HepG2 (cell line): Measurements from ENCODE around the gene SMIM44. TPM values are rescaled to one million over a fixed set of nuclear protein-coding genes. Genes with fewer than 3 reads are reported as not detected.

Experiments
- ARHGAP35 ChIP-seq: sonication (generic); formaldehyde crosslinking; IDR thresholded peaks from 2 replicates; pipeline ENCODE4 v1.9.0; 2022; ENCODE audit warnings: mild to moderate bottlenecking, inconsistent platforms, moderate library complexity, missing genetic modification reagents, borderline replicate concordance
- ATF7-NPFF ChIP-seq: sonication (generic); formaldehyde crosslinking; IDR thresholded peaks from 2 replicates; pipeline ENCODE4 v1.8.1; 2023; ENCODE audit warnings: mild to moderate bottlenecking, low read depth, missing genetic modification reagents, moderate library complexity
- CCAR2 ChIP-seq: fragments of 200-400 bp; formaldehyde crosslinking; optimal IDR thresholded peaks from 2 replicates; pipeline ENCODE3; 2018; ENCODE audit warnings: low read depth, mild to moderate bottlenecking, low read length, moderate library complexity
- HMG20A ChIP-seq: IDR thresholded peaks from 2 replicates; pipeline ENCODE4 v1.6.1; 2016; ENCODE audit warnings: borderline replicate concordance
- HNRNPL ChIP-seq: fragments of 200-400 bp; formaldehyde crosslinking; IDR thresholded peaks from 2 replicates; pipeline ENCODE4 v1.6.1; 2017; ENCODE audit warnings: mild to moderate bottlenecking, low read depth, low read length
- KDM5A ChIP-seq: fragments of 200-600 bp; sonication (generic); IDR thresholded peaks from 2 replicates; pipeline ENCODE4 v1.7.0; 2018; ENCODE audit warnings: antibody characterized with exemption, mild to moderate bottlenecking, low read length, borderline replicate concordance
- MED1 ChIP-seq: sonication (generic); formaldehyde crosslinking; IDR thresholded peaks from 2 replicates; pipeline ENCODE4 v1.4.0; 2020; ENCODE audit warnings: missing genetic modification reagents
- SOX6 ChIP-seq, 2 experiments: fragments of 450-650 bp in 1 of 2; sonication (generic) in 1 of 2; formaldehyde crosslinking in 1 of 2; IDR thresholded peaks; 2 replicates each; pipeline versions ENCODE4 v1.4.0 to v1.6.1; 2017 to 2020; ENCODE audit warnings: antibody characterized with exemption in 1 of 2, mild to moderate bottlenecking in 1 of 2, missing genetic modification reagents in 1 of 2
- ZBTB7B ChIP-seq: sonication (generic); formaldehyde crosslinking; IDR thresholded peaks from 2 replicates; pipeline ENCODE4 v1.4.0; 2020; ENCODE audit warnings: missing genetic modification reagents
- ZFP82 ChIP-seq: sonication (generic); formaldehyde crosslinking; IDR thresholded peaks from 2 replicates; pipeline ENCODE4 v1.5.1; 2020; ENCODE audit warnings: mild to moderate bottlenecking, missing genetic modification reagents, borderline replicate concordance
- ZNF292 ChIP-seq: sonication (generic); formaldehyde crosslinking; IDR thresholded peaks from 2 replicates; pipeline ENCODE4 v1.8.1; 2022; ENCODE audit warnings: mild to moderate bottlenecking, low read depth, missing genetic modification reagents, borderline replicate concordance
- ZNF34 ChIP-seq: sonication (generic); formaldehyde crosslinking; IDR thresholded peaks from 2 replicates; pipeline ENCODE4 v1.4.0; 2020; ENCODE audit warnings: mild to moderate bottlenecking, missing genetic modification reagents, borderline replicate concordance
- ZNF607 ChIP-seq: sonication (generic); formaldehyde crosslinking; IDR thresholded peaks from 2 replicates; pipeline ENCODE4 v1.5.1; 2020; ENCODE audit warnings: missing genetic modification reagents, mild to moderate bottlenecking, borderline replicate concordance
- ZNF609 ChIP-seq: sonication (generic); formaldehyde crosslinking; IDR thresholded peaks from 2 replicates; pipeline ENCODE4 v1.4.0; 2020; ENCODE audit warnings: mild to moderate bottlenecking, missing genetic modification reagents, borderline replicate concordance
- polyA plus RNA-seq, 8 experiments: library from polyadenylated mRNA; depleted of rRNA in 3 of 8; stranded (reverse) in 7 of 8; unstranded in 1 of 8; fragments of >200 nt; fragmentation: Illumina TruSeq in 4 of 8; extraction: Trizol in 4 of 8; gene quantifications; 2 replicates each; pipeline versions ENCODE4 v1.2.1 to v1.2.3, GENCODE V29; 2011 to 2016; ENCODE audit warnings: low read depth in 4 of 8, missing spikeins in 1 of 8, mixed read lengths in 1 of 8; ENCODE audit not compliant: insufficient read depth in 1 of 8
- total RNA-seq, 5 experiments: library from RNA; depleted of rRNA; stranded (reverse); fragments of >200 nt; fragmentation: Illumina TruSeq; extraction: Trizol; gene quantifications; 2 replicates each; pipeline ENCODE4 v1.2.3, GENCODE V29; 2016; ENCODE audit warnings: low read depth in 1 of 5
- TF ChIP-seq, protein P1 (sequence below): sonication (generic); formaldehyde crosslinking; IDR thresholded peaks from one replicate; pipeline ENCODE4 v1.5.1; 2020; ENCODE audit warnings: mild to moderate bottlenecking, missing genetic modification reagents; ENCODE audit errors: not compliant biosample characterization

Gene SMIM44
- total and polyA plus RNA-seq, 2 of the 13 experiments (the other 11 are each of a cell fraction or from before 2014, with no cell fraction given) = not detected

DNA sequence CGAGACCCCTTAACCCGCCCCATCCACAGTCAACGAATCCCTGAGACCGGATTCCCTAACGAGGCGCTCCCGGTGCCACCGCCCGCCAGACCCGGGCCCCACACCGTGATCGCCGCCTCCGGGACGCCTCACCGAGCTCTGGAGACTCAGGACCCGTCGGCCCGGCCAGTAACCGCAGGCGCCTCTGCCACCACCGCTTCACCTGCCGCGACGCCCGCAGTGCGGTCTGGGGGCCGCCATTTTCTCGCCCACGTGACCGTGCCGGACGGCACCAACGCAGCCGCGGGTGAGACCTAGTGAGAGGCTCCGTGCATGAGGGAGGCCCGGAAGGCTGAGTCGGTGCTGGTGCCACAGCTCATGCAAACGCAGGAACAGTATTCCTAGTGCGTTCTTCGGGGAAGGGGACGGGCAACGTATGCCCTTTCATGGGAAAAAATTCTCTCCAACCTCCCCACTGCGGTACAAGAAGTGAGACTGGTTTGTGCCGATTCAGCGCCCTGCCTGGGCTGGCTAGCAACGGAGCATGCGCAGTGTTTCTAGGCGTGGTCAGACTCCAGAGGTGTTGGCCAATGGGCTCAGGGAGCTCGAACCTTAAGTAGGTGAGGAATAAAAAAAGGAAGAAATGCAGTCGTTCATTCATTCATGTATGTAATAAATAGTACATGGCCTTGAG is 17.3 kb upstream of the SMIM44 start, which contains the start of gene DOHH (continued):
- TF ChIP-seq ZFP82 (CRISPR knock-in tag) = 0 out of 2 replicates have a peak, but pooled peaks have one; percentile 41
- no peak for TF ChIP-seq ZNF292 (CRISPR knock-in tag)
- TF ChIP-seq ZNF607 = 0 out of 2 replicates have a peak, but pooled peaks have one; percentile 41
- peak; percentile 78; the same call in 1 of the 2 replicates for TF ChIP-seq ATF7-NPFF
- TF ChIP-seq, protein P1, sequence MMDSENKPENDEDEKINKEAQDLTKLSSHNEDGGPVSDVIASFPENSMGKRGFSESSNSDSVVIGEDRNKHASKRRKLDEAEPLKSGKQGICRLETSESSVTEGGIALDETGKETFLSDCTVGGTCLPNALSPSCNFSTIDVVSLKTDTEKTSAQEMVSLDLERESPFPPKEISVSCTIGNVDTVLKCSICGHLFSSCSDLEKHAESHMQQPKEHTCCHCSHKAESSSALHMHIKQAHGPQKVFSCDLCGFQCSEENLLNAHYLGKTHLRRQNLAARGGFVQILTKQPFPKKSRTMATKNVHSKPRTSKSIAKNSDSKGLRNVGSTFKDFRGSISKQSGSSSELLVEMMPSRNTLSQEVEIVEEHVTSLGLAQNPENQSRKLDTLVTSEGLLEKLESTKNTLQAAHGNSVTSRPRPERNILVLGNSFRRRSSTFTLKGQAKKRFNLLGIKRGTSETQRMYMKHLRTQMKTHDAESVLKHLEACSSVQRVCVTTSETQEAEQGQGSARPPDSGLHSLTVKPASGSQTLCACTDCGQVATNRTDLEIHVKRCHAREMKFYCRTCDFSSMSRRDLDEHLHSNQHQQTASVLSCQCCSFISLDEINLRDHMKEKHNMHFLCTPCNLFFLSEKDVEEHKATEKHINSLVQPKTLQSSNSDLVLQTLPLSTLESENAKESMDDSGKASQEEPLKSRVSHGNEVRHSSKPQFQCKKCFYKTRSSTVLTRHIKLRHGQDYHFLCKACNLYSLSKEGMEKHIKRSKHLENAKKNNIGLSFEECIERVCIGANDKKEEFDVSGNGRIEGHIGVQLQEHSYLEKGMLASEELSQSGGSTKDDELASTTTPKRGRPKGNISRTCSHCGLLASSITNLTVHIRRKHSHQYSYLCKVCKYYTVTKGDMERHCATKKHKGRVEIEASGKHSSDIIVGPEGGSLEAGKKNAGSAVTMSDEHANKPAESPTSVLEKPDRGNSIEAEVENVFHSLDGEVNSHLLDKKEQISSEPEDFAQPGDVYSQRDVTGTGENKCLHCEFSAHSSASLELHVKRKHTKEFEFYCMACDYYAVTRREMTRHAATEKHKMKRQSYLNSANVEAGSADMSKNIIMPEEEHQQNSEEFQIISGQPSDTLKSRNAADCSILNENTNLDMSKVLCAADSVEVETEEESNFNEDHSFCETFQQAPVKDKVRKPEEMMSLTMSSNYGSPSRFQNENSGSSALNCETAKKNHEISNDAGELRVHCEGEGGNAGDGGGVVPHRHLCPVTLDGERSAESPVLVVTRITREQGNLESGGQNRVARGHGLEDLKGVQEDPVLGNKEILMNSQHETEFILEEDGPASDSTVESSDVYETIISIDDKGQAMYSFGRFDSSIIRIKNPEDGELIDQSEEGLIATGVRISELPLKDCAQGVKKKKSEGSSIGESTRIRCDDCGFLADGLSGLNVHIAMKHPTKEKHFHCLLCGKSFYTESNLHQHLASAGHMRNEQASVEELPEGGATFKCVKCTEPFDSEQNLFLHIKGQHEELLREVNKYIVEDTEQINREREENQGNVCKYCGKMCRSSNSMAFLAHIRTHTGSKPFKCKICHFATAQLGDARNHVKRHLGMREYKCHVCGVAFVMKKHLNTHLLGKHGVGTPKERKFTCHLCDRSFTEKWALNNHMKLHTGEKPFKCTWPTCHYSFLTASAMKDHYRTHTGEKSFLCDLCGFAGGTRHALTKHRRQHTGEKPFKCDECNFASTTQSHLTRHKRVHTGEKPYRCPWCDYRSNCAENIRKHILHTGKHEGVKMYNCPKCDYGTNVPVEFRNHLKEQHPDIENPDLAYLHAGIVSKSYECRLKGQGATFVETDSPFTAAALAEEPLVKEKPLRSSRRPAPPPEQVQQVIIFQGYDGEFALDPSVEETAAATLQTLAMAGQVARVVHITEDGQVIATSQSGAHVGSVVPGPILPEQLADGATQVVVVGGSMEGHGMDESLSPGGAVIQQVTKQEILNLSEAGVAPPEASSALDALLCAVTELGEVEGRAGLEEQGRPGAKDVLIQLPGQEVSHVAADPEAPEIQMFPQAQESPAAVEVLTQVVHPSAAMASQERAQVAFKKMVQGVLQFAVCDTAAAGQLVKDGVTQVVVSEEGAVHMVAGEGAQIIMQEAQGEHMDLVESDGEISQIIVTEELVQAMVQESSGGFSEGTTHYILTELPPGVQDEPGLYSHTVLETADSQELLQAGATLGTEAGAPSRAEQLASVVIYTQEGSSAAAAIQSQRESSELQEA = peak; percentile 82
- TF ChIP-seq ZNF609 (CRISPR knock-in tag) = 0 out of 2 replicates have a peak, but pooled peaks have one; percentile 35
- TF ChIP-seq HMG20A = no peak
- no peak for TF ChIP-seq ZBTB7B (CRISPR knock-in tag)
- TF ChIP-seq ZNF34 = peak; percentile 96; the same call in 1 of the 2 replicates
- TF ChIP-seq SOX6 (IDR thresholded peaks at IDR 0.05) = no peak
- TF ChIP-seq SOX6 (CRISPR knock-in tag; IDR thresholded peaks at IDR 0.05) = peak; percentile 62
- TF ChIP-seq MED1 (CRISPR knock-in tag) = no peak
- TF ChIP-seq HNRNPL = no peak
- TF ChIP-seq KDM5A = peak; percentile 92
- no peak for TF ChIP-seq CCAR2
- 0 out of 2 replicates have a peak, but pooled peaks have one; percentile 41 for TF ChIP-seq ARHGAP35
